DND-41 (cell line): Measurements from ENCODE around the gene GPR132.

ENCODE experiments used
- CTCF ChIP-seq: IDR thresholded peaks from 2 replicates; pipeline ENCODE4 v1.5.1; 2012; ENCODE audit warnings: borderline replicate concordance, low read length, moderate library complexity, mild to moderate bottlenecking; ENCODE audit not compliant: poor library complexity, severe bottlenecking; ENCODE audit errors: extremely low read depth
- EZH2 ChIP-seq: IDR thresholded peaks from 3 replicates; pipeline ENCODE4 v1.6.1; 2012; ENCODE audit warnings: borderline replicate concordance, low read depth, mild to moderate bottlenecking, moderate library complexity, low read length, inconsistent platforms; ENCODE audit not compliant: severe bottlenecking

GRCh38 chr14:105053996-105054395 is 11.2 kb downstream of the GPR132 start:
- TF ChIP-seq CTCF (no peak), EZH2 (no peak)
